CD4-positive, alpha-beta T cell (primary cell): ENCODE measurements around the gene PHYKPL. TPM values are rescaled to one million over a fixed set of nuclear protein-coding genes. Genes with fewer than 3 reads are reported as not detected.

Source experiments
- ATAC-seq: fragments of 200-7000 bp; cut with Tn5 transposase; one replicate; pipeline ENCODE4 v1.10.0; 2022; ENCODE audit warnings: mild to moderate bottlenecking; ENCODE audit not compliant: poor library complexity
- CTCF ChIA-PET: fragments of 350-600 bp; sonication (Branson Sonifier 250); formaldehyde crosslinking; loops from one replicate; lab custom pipeline; 2021; ENCODE audit warnings: antibody characterized with exemption, inconsistent platforms; lab: Charles Lee
- POLR2A ChIA-PET: fragments of 350-600 bp; sonication (Branson Sonifier 250); formaldehyde crosslinking; loops from one replicate; lab custom pipeline; 2021; ENCODE audit warnings: antibody characterized with exemption, inconsistent platforms; lab: Charles Lee
- DNase-seq, 14 experiments: peaks; one replicate each; pipeline ENCODE4 v3.0.0-alpha.2; 2013 to 2020; ENCODE audit warnings: mixed read lengths in 2 of 14
- H3K27ac ChIP-seq, 2 donors: one replicate each; pipeline versions ENCODE4 v1.5.1 to v1.7.0; 2013; ENCODE audit warnings: low read length in 2 of 2, low read depth in 1 of 2, mild to moderate bottlenecking in 1 of 2
- H3K27me3 ChIP-seq, 2 experiments: 1 replicate in 1 of 2; 2 replicates in 1 of 2; pipeline versions ENCODE4 v1.6.1 to v1.7.0; 2013; ENCODE audit warnings: low read length in 2 of 2, control low read depth in 1 of 2, mild to moderate bottlenecking in 1 of 2, moderate library complexity in 1 of 2; ENCODE audit not compliant: insufficient read depth in 2 of 2, control insufficient read depth in 1 of 2
- H3K36me3 ChIP-seq: one replicate; pipeline ENCODE4 v1.6.1; 2013; ENCODE audit warnings: low read length, control low read depth; ENCODE audit not compliant: insufficient read depth
- H3K4me1 ChIP-seq: one replicate; pipeline ENCODE4 v1.6.1; 2013; ENCODE audit warnings: low read length, control low read depth; ENCODE audit not compliant: insufficient read depth
- H3K4me3 ChIP-seq: one replicate; pipeline ENCODE4 v1.5.1; 2013; ENCODE audit warnings: mild to moderate bottlenecking, low read length, moderate library complexity
- H3K9me3 ChIP-seq, 2 experiments: 1 replicate in 1 of 2; 2 replicates in 1 of 2; pipeline versions ENCODE4 v1.6.1 to v1.7.0; 2013; ENCODE audit warnings: low read length in 2 of 2, mild to moderate bottlenecking in 2 of 2, control low read depth in 1 of 2, moderate library complexity in 1 of 2; ENCODE audit not compliant: control insufficient read depth in 1 of 2, insufficient read depth in 1 of 2
- H3K27ac Mint-ChIP-seq: one replicate; pipeline ENCODE4 v1.8.0; 2020; ENCODE audit warnings: mixed read lengths
- H3K27me3 Mint-ChIP-seq: one replicate; pipeline ENCODE4 v1.8.0; 2021; ENCODE audit warnings: mixed read lengths
- H3K36me3 Mint-ChIP-seq: one replicate; pipeline ENCODE4 v1.8.0; 2021; ENCODE audit warnings: low read depth, mixed read lengths
- H3K4me1 Mint-ChIP-seq: one replicate; pipeline ENCODE4 v1.8.0; 2021; ENCODE audit warnings: low read depth, mixed read lengths
- H3K4me3 Mint-ChIP-seq: one replicate; pipeline ENCODE4 v1.8.0; 2020; ENCODE audit warnings: mild to moderate bottlenecking, mixed read lengths
- H3K9me3 Mint-ChIP-seq: one replicate; pipeline ENCODE4 v1.8.0; 2020; ENCODE audit warnings: mixed read lengths
- CTCF ChIP-seq: fragments of 200-600 bp; IDR thresholded peaks from one replicate; pipeline ENCODE4 v1.8.0; 2022; ENCODE audit warnings: antibody characterized with exemption, mild to moderate bottlenecking
- intact Hi-C, 2 experiments: fragments of 100-400 bp; cut with DNase I in 1 of 2; cut with micrococcal nuclease in 1 of 2; formaldehyde crosslinking; loops; one replicate each; pipeline versions ENCODE4 v1.15.1 to v1.9.0; 2023 to 2025; cut with DNase I, micrococcal nuclease
- total RNA-seq, 174 experiments: library from RNA in 2 of 174; stranded (reverse) in 2 of 174; gene quantifications; one replicate each; pipeline ENCODE4 v1.2.3 and lab custom pipeline; 2021 to 2026

PHYKPL gene
- total RNA-seq, 2 experiments from 2014 or later, result 90.9 to 92.8 TPM

DNA sequence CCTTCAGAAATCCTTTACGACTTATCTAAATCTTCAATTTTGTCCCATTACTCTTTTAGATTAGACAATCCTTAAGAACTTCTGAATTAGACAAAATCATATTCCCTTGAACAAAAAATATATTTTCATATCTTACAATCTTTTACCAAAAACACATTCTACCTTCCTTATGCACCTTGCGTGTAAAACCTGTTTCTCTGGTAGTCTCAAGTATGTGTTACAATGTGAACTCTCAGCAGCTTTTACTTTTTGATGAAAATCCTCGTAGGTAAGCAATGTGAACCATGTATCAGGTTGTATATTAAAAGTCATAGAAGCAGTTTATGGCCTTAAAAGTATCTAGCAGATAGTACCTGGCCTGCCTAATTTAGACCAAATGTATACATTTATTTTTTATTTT is 58.1 kb downstream of the PHYKPL start:
- Mint-ChIP-seq H3K4me3 (no peak overlapping the region), H3K9me3 (no peaks in the 10 kb centered on the region), H3K27me3 (peaks cover 6% of the 10 kb centered on the region), H3K27ac (no peak overlapping the region), H3K36me3 (no peaks in the 10 kb centered on the region), H3K4me1 (no peaks in the 10 kb centered on the region)
- Histone ChIP-seq H3K9me3 (no peaks in the 10 kb centered on the region), H3K27me3 (no peaks in the 10 kb centered on the region), H3K27ac (no peak overlapping the region), H3K4me1 (no peaks in the 10 kb centered on the region), H3K36me3 (no peaks in the 10 kb centered on the region), H3K4me3 (no peak overlapping the region)
- POLR2A ChIA-PET, result no interaction called here
- TF ChIP-seq CTCF, result no peak
- CTCF ChIA-PET, result no interaction called here
- intact Hi-C loops, result no loop called here
- ATAC-seq, result no peak
- DNase-seq, result no peak

- H3K4me1 Mint-ChIP-seq, result no peaks in the 10 kb centered on the region
- H3K9me3 ChIP-seq, result no peaks in the 10 kb centered on the region
- no peak overlapping the region for H3K27ac ChIP-seq
- DNase-seq, result no peak
- CTCF ChIA-PET, result interaction anchor here (1.2 kb wide), 1 partner anchor 14 kb away, joined by 3 read pairs; no protein-coding TSS in a partner anchor
- no peaks in the 10 kb centered on the region for H3K27me3 ChIP-seq
- H3K36me3 Mint-ChIP-seq, result no peaks in the 10 kb centered on the region
- no peaks in the 10 kb centered on the region for H3K9me3 Mint-ChIP-seq
- no peak overlapping the region for H3K4me3 ChIP-seq
- no peaks in the 10 kb centered on the region for H3K27me3 Mint-ChIP-seq
- H3K4me3 Mint-ChIP-seq, result no peak overlapping the region
- no peaks in the 10 kb centered on the region for H3K4me1 ChIP-seq
- intact Hi-C loops, result no loop called here
- POLR2A ChIA-PET, result no interaction called here
- TF ChIP-seq CTCF, result no peak
- H3K36me3 ChIP-seq, result no peaks in the 10 kb centered on the region
- no peak overlapping the region for H3K27ac Mint-ChIP-seq
- no peak for ATAC-seq
Measured at GRCh38 chr5:178170455-178170854, 62.1 kb downstream of the PHYKPL start.

GRCh38 chr5:178165581-178165980 is 67.0 kb downstream of the PHYKPL start:
- intact Hi-C loops, result no loop called here
- no peaks in the 10 kb centered on the region for H3K9me3 Mint-ChIP-seq

More at GRCh38 chr5:178165581-178165980, 67.0 kb downstream of the PHYKPL start:
- Histone ChIP-seq H3K9me3 (no peaks in the 10 kb centered on the region), H3K4me3 (no peak overlapping the region), H3K36me3 (no peaks in the 10 kb centered on the region), H3K27me3 (no peaks in the 10 kb centered on the region), H3K4me1 (peaks cover 7% of the 10 kb centered on the region), H3K27ac (no peak overlapping the region)
- no peak for TF ChIP-seq CTCF
- H3K4me1 Mint-ChIP-seq, result peaks cover 10% of the 10 kb centered on the region
- no peak overlapping the region for H3K4me3 Mint-ChIP-seq
- ATAC-seq (no peak), DNase-seq (no peak)
- ChIA-PET CTCF (no interaction called here), POLR2A (no interaction called here)
- H3K27me3 Mint-ChIP-seq, result peaks cover 18% of the 10 kb centered on the region
- no peak overlapping the region for H3K27ac Mint-ChIP-seq
- H3K36me3 Mint-ChIP-seq, result no peaks in the 10 kb centered on the region
